GM19438 (cell line): ENCODE results near the gene FBXO2.
"Not testable (repeated sequence)": the region's sequence is repeated elsewhere in the genome, so short reads cannot be mapped to it uniquely, and the experiment has no call there.

Experiments used
- ATAC-seq: cut with Tn5 transposase; IDR thresholded peaks from one replicate; pipeline ENCODE4 v1.9.1; 2021; ENCODE audit warnings: low read depth; ENCODE audit not compliant: unreplicated experiment

The FBXO2 gene

GRCh38 chr1:11653861-11654136 lies 430 bp downstream of the FBXO2 start:
- ATAC-seq, result no peak

GRCh38 chr1:11653101-11653860 lies 948 bp downstream of the FBXO2 start:
- no peak for ATAC-seq

- ATAC-seq, result no peak
These were observed 1.9 kb downstream of the FBXO2 start for GRCh38 chr1:11652203-11652780.

GRCh38 chr1:11651017-11651416 lies 3.2 kb downstream of the FBXO2 start:
- no peak for ATAC-seq

GRCh38 chr1:11650331-11650991 lies 3.8 kb downstream of the FBXO2 start:
- no peak for ATAC-seq

- ATAC-seq, result no peak
These were observed 4.5 kb downstream of the FBXO2 start for GRCh38 chr1:11649624-11650330.

- no peak for ATAC-seq
These were observed 5.0 kb downstream of the FBXO2 start for GRCh38 chr1:11649237-11649623.

- no peak for ATAC-seq
These were observed 5.5 kb downstream of the FBXO2 start for GRCh38 chr1:11648732-11649158.

- ATAC-seq, result no peak
These were observed 6.2 kb downstream of the FBXO2 start for GRCh38 chr1:11648039-11648438.

- ATAC-seq, result no peak
These were observed 6.9 kb downstream of the FBXO2 start for GRCh38 chr1:11647333-11647732.

GRCh38 chr1:11646317-11646716 lies 7.9 kb downstream of the FBXO2 start:
- no peak for ATAC-seq

GRCh38 chr1:11645670-11646265 lies 8.5 kb downstream of the FBXO2 start:
- ATAC-seq, result no peak

- no peak for ATAC-seq
These were observed 9.0 kb downstream of the FBXO2 start for GRCh38 chr1:11645270-11645669.

- no peak for ATAC-seq
These were observed 10.4 kb downstream of the FBXO2 start for GRCh38 chr1:11643782-11644181.

GRCh38 chr1:11642418-11643017 lies 11.7 kb downstream of the FBXO2 start:
- ATAC-seq, result not testable (repeated sequence)

- ATAC-seq, result no peak
These were observed 12.4 kb downstream of the FBXO2 start for GRCh38 chr1:11641776-11642305.

- no peak for ATAC-seq
These were observed 13.3 kb downstream of the FBXO2 start for GRCh38 chr1:11640944-11641343.

GRCh38 chr1:11640101-11640500 lies 14.1 kb downstream of the FBXO2 start:
- ATAC-seq, result no peak

- no peak for ATAC-seq
These were observed 14.9 kb downstream of the FBXO2 start for GRCh38 chr1:11639372-11639771.

GRCh38 chr1:11638121-11638520 lies 16.1 kb downstream of the FBXO2 start:
- ATAC-seq, result no peak
